ENCODE measurements around the gene CBLL1.

Gene CBLL1

GRCh38 chr7:107810626-107811025 lies 66.7 kb downstream of the CBLL1 start:
- no peak for DNase-seq (ENCODE audit: low read depth)

Measured in T-helper 22 cell (primary cell).